ENCODE data around the gene PKD2.
"Not testable (repeated sequence)": the region's sequence is repeated elsewhere in the genome, so short reads cannot be mapped to it uniquely, and the experiment has no call there.

PKD2 gene

GRCh38 chr4:88075336-88075735 is 67.9 kb downstream of the PKD2 start:
- no peak for DNase-seq

- DNase-seq: no peak
These were observed 70.6 kb downstream of the PKD2 start for GRCh38 chr4:88077911-88078524.

- DNase-seq: no peak
These were observed 71.1 kb downstream of the PKD2 start for GRCh38 chr4:88078579-88078978.

GRCh38 chr4:88080626-88081025 is 73.2 kb downstream of the PKD2 start:
- DNase-seq: no peak

GRCh38 chr4:88087004-88087403 is 79.6 kb downstream of the PKD2 start:
- DNase-seq: no peak

GRCh38 chr4:88090898-88091297 is 83.5 kb downstream of the PKD2 start:
- DNase-seq: no peak

- DNase-seq: no peak
These were observed 83.9 kb downstream of the PKD2 start for GRCh38 chr4:88091378-88091777.

- no peak for DNase-seq
These were observed 86.4 kb downstream of the PKD2 start for GRCh38 chr4:88093874-88094273.

GRCh38 chr4:88097301-88097700 is 89.9 kb downstream of the PKD2 start:
- DNase-seq: no peak

- DNase-seq: no peak
These were observed 90.3 kb downstream of the PKD2 start for GRCh38 chr4:88097781-88098180.

GRCh38 chr4:88098993-88099752 is 91.7 kb downstream of the PKD2 start:
- DNase-seq: no peak

- no peak for DNase-seq
These were observed 93.7 kb downstream of the PKD2 start for GRCh38 chr4:88101165-88101564.

- DNase-seq: no peak
These were observed 94.6 kb downstream of the PKD2 start for GRCh38 chr4:88102026-88102425.

GRCh38 chr4:88104902-88105610 is 97.6 kb downstream of the PKD2 start:
- no peak for DNase-seq

GRCh38 chr4:88106205-88106604 is 98.8 kb downstream of the PKD2 start:
- no peak for DNase-seq

GRCh38 chr4:88107406-88108107 is 100.1 kb downstream of the PKD2 start:
- no peak for DNase-seq

GRCh38 chr4:88108108-88108465 is 100.7 kb downstream of the PKD2 start:
- not testable (repeated sequence) for DNase-seq

- no peak for DNase-seq
These were observed 101.3 kb downstream of the PKD2 start for GRCh38 chr4:88108747-88109122.

- no peak for DNase-seq
These were observed 101.9 kb downstream of the PKD2 start for GRCh38 chr4:88109123-88109881.

- no peak for DNase-seq
These were observed 103.4 kb downstream of the PKD2 start for GRCh38 chr4:88110826-88111225.

GRCh38 chr4:88112856-88113255 is 105.4 kb downstream of the PKD2 start:
- DNase-seq: no peak

- DNase-seq: no peak
These were observed 108.2 kb downstream of the PKD2 start for GRCh38 chr4:88115587-88115986.

GRCh38 chr4:88119943-88120342 is 112.5 kb downstream of the PKD2 start:
- no peak for DNase-seq
